H9 (cell line): ENCODE measurements around the gene MIGA2. TPM values are rescaled to one million over a fixed set of nuclear protein-coding genes. Genes with fewer than 3 reads are reported as not detected.

Source experiments
- DNase-seq: peaks from one replicate; pipeline ENCODE4 v3.0.0-alpha.2; 2017
- H2AFZ ChIP-seq: one replicate; pipeline ENCODE4 v1.6.1; 2013; ENCODE audit warnings: mild to moderate bottlenecking, low read length, control low read depth, moderate library complexity
- H2AK5ac ChIP-seq: 2 replicates; pipeline ENCODE4 v1.6.1; 2013; ENCODE audit warnings: low read length, control low read depth, mixed read lengths; ENCODE audit not compliant: insufficient read length
- H2BK120ac ChIP-seq: one replicate; pipeline ENCODE4 v1.6.1; 2013; ENCODE audit warnings: low read depth, mild to moderate bottlenecking, low read length, control low read depth, inconsistent platforms; ENCODE audit not compliant: poor library complexity, severe bottlenecking
- H2BK12ac ChIP-seq: 2 replicates; pipeline ENCODE4 v1.6.1; 2013; ENCODE audit warnings: low read length, control low read depth, mixed read lengths, low read depth; ENCODE audit not compliant: insufficient read length
- H2BK15ac ChIP-seq: 2 replicates; pipeline ENCODE4 v1.6.1; 2013; ENCODE audit warnings: low read depth, low read length, control low read depth
- H2BK20ac ChIP-seq: one replicate; pipeline ENCODE4 v1.6.1; 2013; ENCODE audit warnings: low read depth, mild to moderate bottlenecking, low read length, control low read depth, inconsistent platforms; ENCODE audit not compliant: poor library complexity, severe bottlenecking
- H2BK5ac ChIP-seq: 2 replicates; pipeline ENCODE4 v1.6.1; 2013; ENCODE audit warnings: low read length, control low read depth, mixed read lengths; ENCODE audit not compliant: insufficient read length
- H3K14ac ChIP-seq: 2 replicates; pipeline ENCODE4 v1.6.1; 2013; ENCODE audit warnings: low read length, control low read depth; ENCODE audit not compliant: insufficient read depth
- H3K18ac ChIP-seq: 2 replicates; pipeline ENCODE4 v1.6.1; 2013; ENCODE audit warnings: low read depth, mild to moderate bottlenecking, mixed read lengths, low read length, control low read depth; ENCODE audit not compliant: insufficient read length
- H3K23ac ChIP-seq: 2 replicates; pipeline ENCODE4 v1.6.1; 2013; ENCODE audit warnings: low read length, control low read depth, mixed read lengths, low read depth; ENCODE audit not compliant: insufficient read length
- H3K23me2 ChIP-seq: 2 replicates; pipeline ENCODE4 v1.6.1; 2013; ENCODE audit warnings: low read depth, mild to moderate bottlenecking, mixed read lengths, low read length, control low read depth; ENCODE audit not compliant: insufficient read length, poor library complexity, severe bottlenecking
- H3K27ac ChIP-seq: 2 replicates; pipeline ENCODE4 v1.5.1; 2013; ENCODE audit warnings: low read length, control low read depth, mixed read lengths, low read depth; ENCODE audit not compliant: insufficient read length
- H3K27me3 ChIP-seq: 2 replicates; pipeline ENCODE4 v1.6.1; 2013; ENCODE audit warnings: low read length, control low read depth, inconsistent platforms; ENCODE audit not compliant: insufficient read depth
- H3K4ac ChIP-seq: 2 replicates; pipeline ENCODE4 v1.6.1; 2013; ENCODE audit warnings: low read depth, mild to moderate bottlenecking, control low read depth, inconsistent platforms, low read length, moderate library complexity
- H3K4me1 ChIP-seq: 2 replicates; pipeline ENCODE4 v1.6.1; 2013; ENCODE audit warnings: low read length, control low read depth, inconsistent platforms; ENCODE audit not compliant: insufficient read depth
- H3K4me2 ChIP-seq: 2 replicates; pipeline ENCODE4 v1.6.1; 2013; ENCODE audit warnings: low read length, control low read depth, mixed read lengths; ENCODE audit not compliant: insufficient read length, insufficient read depth
- H3K56ac ChIP-seq: 2 replicates; pipeline ENCODE4 v1.6.1; 2013; ENCODE audit warnings: low read depth, mild to moderate bottlenecking, mixed read lengths, low read length, control low read depth; ENCODE audit not compliant: insufficient read length
- H3K79me1 ChIP-seq: 2 replicates; pipeline ENCODE4 v1.6.1; 2013; ENCODE audit warnings: low read depth, mild to moderate bottlenecking, moderate library complexity, low read length, control low read depth, inconsistent platforms; ENCODE audit not compliant: insufficient read depth, poor library complexity, severe bottlenecking
- H3K79me2 ChIP-seq: 2 replicates; pipeline ENCODE4 v1.6.1; 2013; ENCODE audit warnings: low read length, control low read depth, inconsistent platforms; ENCODE audit not compliant: insufficient read depth
- H3K9ac ChIP-seq: 2 replicates; pipeline ENCODE4 v1.6.1; 2013; ENCODE audit warnings: low read length, control low read depth, mixed read lengths; ENCODE audit not compliant: insufficient read length; ENCODE audit errors: extremely low read depth
- H3K9me3 ChIP-seq: one replicate; pipeline ENCODE4 v1.6.1; 2013; ENCODE audit warnings: low read depth, low read length, inconsistent platforms; ENCODE audit not compliant: control insufficient read depth
- H3T11ph ChIP-seq: one replicate; pipeline ENCODE4 v1.6.1; 2013; ENCODE audit warnings: mild to moderate bottlenecking, low read length, control low read depth, inconsistent platforms
- H4K20me1 ChIP-seq: one replicate; pipeline ENCODE4 v1.6.1; 2013; ENCODE audit not compliant: control insufficient read depth, insufficient read length, insufficient read depth
- H4K5ac ChIP-seq: 2 replicates; pipeline ENCODE4 v1.6.1; 2013; ENCODE audit warnings: low read depth, mild to moderate bottlenecking, mixed read lengths, low read length, control low read depth; ENCODE audit not compliant: insufficient read length
- H4K8ac ChIP-seq: replicated peaks from 2 replicates; pipeline ENCODE4 v1.6.1; 2013; ENCODE audit warnings: low read length, control low read depth, mixed read lengths, low read depth; ENCODE audit not compliant: insufficient read length
- H4K91ac ChIP-seq: 2 replicates; pipeline ENCODE4 v1.6.1; 2013; ENCODE audit warnings: low read depth, mild to moderate bottlenecking, moderate library complexity, mixed read lengths, low read length, control low read depth; ENCODE audit not compliant: insufficient read length
- H3K27ac Mint-ChIP-seq, 3 experiments: 2 replicates in 2 of 3; 3 replicates in 1 of 3; pipeline ENCODE4 v1.8.0; 2020 to 2021; ENCODE audit warnings: mixed read lengths in 3 of 3, mild to moderate bottlenecking in 1 of 3, moderate library complexity in 1 of 3
- H3K27me3 Mint-ChIP-seq: 2 replicates; pipeline ENCODE4 v1.8.0; 2021; ENCODE audit warnings: low read depth, mild to moderate bottlenecking, moderate library complexity, mixed read lengths
- H3K36me3 Mint-ChIP-seq, 3 experiments: 2 replicates in 2 of 3; 3 replicates in 1 of 3; pipeline ENCODE4 v1.8.0; 2020 to 2021; ENCODE audit warnings: low read depth in 3 of 3, mixed read lengths in 3 of 3; ENCODE audit not compliant: insufficient read depth in 1 of 3
- H3K4me1 Mint-ChIP-seq, 2 experiments: 2 replicates each; pipeline ENCODE4 v1.8.0; 2020; ENCODE audit warnings: mixed read lengths in 2 of 2
- H3K4me3 Mint-ChIP-seq, 2 experiments: 2 replicates in 1 of 2; 3 replicates in 1 of 2; pipeline ENCODE4 v1.8.0; 2020 to 2021; ENCODE audit warnings: mild to moderate bottlenecking in 2 of 2, mixed read lengths in 2 of 2, moderate library complexity in 1 of 2
- H3K9me3 Mint-ChIP-seq, 2 experiments: 2 replicates in 1 of 2; 3 replicates in 1 of 2; pipeline ENCODE4 v1.8.0; 2020; ENCODE audit warnings: mild to moderate bottlenecking in 2 of 2, mixed read lengths in 2 of 2, moderate library complexity in 1 of 2
- WGBS: extraction: QIAGEN DNeasy Blood & Tissue Kit; methylation state at CpG from one replicate; pipeline ENCODE4 v1.1.7; 2013; ENCODE audit warnings: missing lambda C conversion rate, low lambda C conversion rate, mixed read lengths; ENCODE audit not compliant: insufficient read length; ENCODE audit errors: extremely low coverage; 5-methylcytosine and 5-hydroxymethylcytosine counted together
- total RNA-seq: library from RNA; stranded (reverse); gene quantifications from 2 replicates; pipeline ENCODE4 v1.2.1, GENCODE V29; 2021
- TF ChIP-seq, protein P1 (sequence below): fragments of 200-600 bp; sonication (generic); conservative IDR thresholded peaks from 3 replicates; pipeline ENCODE4 v1.8.0; 2021; ENCODE audit warnings: antibody characterized with exemption, mild to moderate bottlenecking

Gene MIGA2
- total RNA-seq, 1 experiment from 2014 or later: 37.8 TPM

- no peaks in the 10 kb centered on the region for H3K9me3 Mint-ChIP-seq
- no peak overlapping the region for H3T11ph ChIP-seq
Measured at GRCh38 chr9:129073404-129073803, 37.0 kb downstream of the MIGA2 start.

More at GRCh38 chr9:129073404-129073803, 37.0 kb downstream of the MIGA2 start:
- Histone ChIP-seq H3K9me3 (no peaks in the 10 kb centered on the region), H3K23me2 (no peaks in the 10 kb centered on the region), H3K27me3 (no peaks in the 10 kb centered on the region), H4K20me1 (no peaks in the 10 kb centered on the region), H3K4me2 (no peak overlapping the region), H3K79me2 (no peaks in the 10 kb centered on the region), H2BK15ac (no peak overlapping the region), H3K14ac (no peak overlapping the region), H3K23ac (no peak overlapping the region), H3K18ac (no peak overlapping the region), H2AK5ac (no peak overlapping the region), H4K91ac (no peak overlapping the region), H3K79me1 (no peaks in the 10 kb centered on the region), H3K56ac (no peak overlapping the region), H4K5ac (no peak overlapping the region), H2AFZ (no peak overlapping the region), H3K9ac (no peak overlapping the region), H3K4ac (no peak overlapping the region), H4K8ac (no peak overlapping the region), H2BK120ac (no peak overlapping the region), H3K4me1 (peaks cover 5% of the 10 kb centered on the region; the same call in 1 of the 2 replicates), H3K27ac (no peak overlapping the region), H2BK5ac (no peak overlapping the region), H2BK12ac (no peak overlapping the region), H2BK20ac (no peak overlapping the region)
- no peak for DNase-seq
- Mint-ChIP-seq H3K27me3 (no peaks in the 10 kb centered on the region), H3K4me1 (peaks cover 14 to 23% of the 10 kb centered on the region in 2 experiments), H3K36me3 (peaks cover 5 to 8% (median 5%) of the 10 kb centered on the region in 3 experiments; a peak in 4 of 7 replicates), H3K27ac (peak overlapping the region in 1 of 3 experiments; percentile 44; a peak in 2 of 7 replicates), H3K4me3 (no peak overlapping the region)
- WGBS: no CpG with 5 or more reads among the region's 8 CpGs
- TF ChIP-seq, protein P1, sequence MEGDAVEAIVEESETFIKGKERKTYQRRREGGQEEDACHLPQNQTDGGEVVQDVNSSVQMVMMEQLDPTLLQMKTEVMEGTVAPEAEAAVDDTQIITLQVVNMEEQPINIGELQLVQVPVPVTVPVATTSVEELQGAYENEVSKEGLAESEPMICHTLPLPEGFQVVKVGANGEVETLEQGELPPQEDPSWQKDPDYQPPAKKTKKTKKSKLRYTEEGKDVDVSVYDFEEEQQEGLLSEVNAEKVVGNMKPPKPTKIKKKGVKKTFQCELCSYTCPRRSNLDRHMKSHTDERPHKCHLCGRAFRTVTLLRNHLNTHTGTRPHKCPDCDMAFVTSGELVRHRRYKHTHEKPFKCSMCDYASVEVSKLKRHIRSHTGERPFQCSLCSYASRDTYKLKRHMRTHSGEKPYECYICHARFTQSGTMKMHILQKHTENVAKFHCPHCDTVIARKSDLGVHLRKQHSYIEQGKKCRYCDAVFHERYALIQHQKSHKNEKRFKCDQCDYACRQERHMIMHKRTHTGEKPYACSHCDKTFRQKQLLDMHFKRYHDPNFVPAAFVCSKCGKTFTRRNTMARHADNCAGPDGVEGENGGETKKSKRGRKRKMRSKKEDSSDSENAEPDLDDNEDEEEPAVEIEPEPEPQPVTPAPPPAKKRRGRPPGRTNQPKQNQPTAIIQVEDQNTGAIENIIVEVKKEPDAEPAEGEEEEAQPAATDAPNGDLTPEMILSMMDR: no peak
